Mesendoderm (in vitro differentiated cells): ENCODE measurements around the gene PSG4.
"Not testable (repeated sequence)": the region's sequence is repeated elsewhere in the genome, so short reads cannot be mapped to it uniquely, and the experiment has no call there.

Experiments used
- DNase-seq: peaks from one replicate; pipeline ENCODE4 v3.0.0; 2013
- H2AK5ac ChIP-seq: 2 replicates; pipeline ENCODE4 v1.6.1; 2013; ENCODE audit warnings: low read length, inconsistent platforms
- H2BK120ac ChIP-seq: 2 replicates; pipeline ENCODE4 v1.6.1; 2013; ENCODE audit warnings: low read depth, mild to moderate bottlenecking, low read length, moderate library complexity, mixed read lengths
- H2BK15ac ChIP-seq: replicated peaks from 2 replicates; pipeline ENCODE4 v1.6.1; 2013; ENCODE audit warnings: low read depth, mild to moderate bottlenecking, moderate library complexity
- H2BK5ac ChIP-seq: 2 replicates; pipeline ENCODE4 v1.6.1; 2013; ENCODE audit warnings: low read length, inconsistent platforms
- H3K18ac ChIP-seq: 2 replicates; pipeline ENCODE4 v1.6.1; 2013; ENCODE audit warnings: mild to moderate bottlenecking, low read length, mixed read lengths
- H3K23ac ChIP-seq: one replicate; pipeline ENCODE4 v1.6.1; 2013; ENCODE audit warnings: low read length
- H3K27ac ChIP-seq: 2 replicates; pipeline ENCODE4 v1.5.1; 2013; ENCODE audit warnings: low read depth, mild to moderate bottlenecking, inconsistent platforms, low read length, moderate library complexity
- H3K27me3 ChIP-seq: 2 replicates; pipeline ENCODE4 v1.6.1; 2013; ENCODE audit warnings: low read length, control low read depth, mild to moderate bottlenecking, inconsistent platforms; ENCODE audit not compliant: insufficient read depth, poor library complexity
- H3K36me3 ChIP-seq: 2 replicates; pipeline ENCODE4 v1.6.1; 2013; ENCODE audit warnings: low read length, inconsistent platforms; ENCODE audit not compliant: control insufficient read depth, insufficient read depth
- H3K4ac ChIP-seq: one replicate; pipeline ENCODE4 v1.6.1; 2013; ENCODE audit warnings: low read depth, mild to moderate bottlenecking, low read length, moderate library complexity
- H3K4me1 ChIP-seq: 2 replicates; pipeline ENCODE4 v1.6.1; 2013; ENCODE audit warnings: low read depth, low read length, inconsistent platforms; ENCODE audit not compliant: control insufficient read depth
- H3K4me2 ChIP-seq: 2 replicates; pipeline ENCODE4 v1.6.1; 2013; ENCODE audit warnings: low read length
- H3K4me3 ChIP-seq: 2 replicates; pipeline ENCODE4 v1.5.1; 2013; ENCODE audit warnings: mild to moderate bottlenecking, low read length
- H3K56ac ChIP-seq: one replicate; pipeline ENCODE4 v1.6.1; 2013; ENCODE audit warnings: low read length
- H3K79me1 ChIP-seq: 2 replicates; pipeline ENCODE4 v1.6.1; 2013; ENCODE audit warnings: low read length, inconsistent platforms
- H3K79me2 ChIP-seq: 2 replicates; pipeline ENCODE4 v1.6.1; 2013; ENCODE audit warnings: mild to moderate bottlenecking, low read length; ENCODE audit not compliant: control insufficient read depth, insufficient read depth
- H3K9ac ChIP-seq: 2 replicates; pipeline ENCODE4 v1.6.1; 2013; ENCODE audit warnings: low read length, inconsistent platforms
- H4K5ac ChIP-seq: one replicate; pipeline ENCODE4 v1.6.1; 2013; ENCODE audit warnings: low read length
- H4K8ac ChIP-seq: one replicate; pipeline ENCODE4 v1.6.1; 2013; ENCODE audit warnings: low read depth, mild to moderate bottlenecking, control low read depth, low read length, moderate library complexity
- WGBS: extraction: QIAGEN DNeasy Blood & Tissue Kit; methylation state at CpG from one replicate; pipeline ENCODE4 v1.1.7; 2013; ENCODE audit warnings: low lambda C conversion rate, missing lambda C conversion rate; ENCODE audit not compliant: insufficient coverage; ENCODE audit errors: extremely low coverage; 5-methylcytosine and 5-hydroxymethylcytosine counted together

Gene PSG4

DNA sequence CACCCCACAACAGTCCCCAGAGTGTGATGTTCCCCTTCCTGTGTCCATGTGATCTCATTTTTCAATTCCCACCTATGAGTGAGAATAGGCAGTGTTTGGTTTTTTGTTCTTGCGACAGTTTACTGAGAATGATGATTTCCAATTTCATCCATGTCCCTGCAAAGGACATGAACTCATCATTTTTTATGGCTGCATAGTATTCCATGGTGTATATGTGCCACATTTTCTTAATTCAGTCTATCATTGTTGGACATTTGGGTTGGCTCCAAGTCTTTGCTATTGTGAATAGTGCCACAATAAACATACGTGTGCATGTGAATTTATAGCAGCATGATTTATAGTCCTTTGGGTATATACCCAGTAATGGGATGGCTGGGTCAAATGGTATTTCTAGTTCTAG, 36.8 kb upstream of the PSG4 start:
- not testable (repeated sequence) for H3K4me2 ChIP-seq, H2AK5ac ChIP-seq, H3K36me3 ChIP-seq, H3K79me1 ChIP-seq, H2BK120ac ChIP-seq, H4K8ac ChIP-seq, H3K27me3 ChIP-seq, H3K4me1 ChIP-seq, H3K56ac ChIP-seq, H3K4me3 ChIP-seq, H3K9ac ChIP-seq, H3K18ac ChIP-seq, H3K79me2 ChIP-seq, H2BK15ac ChIP-seq, H3K27ac ChIP-seq, H2BK5ac ChIP-seq, DNase-seq, H4K5ac ChIP-seq, H3K23ac ChIP-seq, H3K4ac ChIP-seq
- no CpG with 5 or more reads among the region's 2 CpGs for WGBS

DNA sequence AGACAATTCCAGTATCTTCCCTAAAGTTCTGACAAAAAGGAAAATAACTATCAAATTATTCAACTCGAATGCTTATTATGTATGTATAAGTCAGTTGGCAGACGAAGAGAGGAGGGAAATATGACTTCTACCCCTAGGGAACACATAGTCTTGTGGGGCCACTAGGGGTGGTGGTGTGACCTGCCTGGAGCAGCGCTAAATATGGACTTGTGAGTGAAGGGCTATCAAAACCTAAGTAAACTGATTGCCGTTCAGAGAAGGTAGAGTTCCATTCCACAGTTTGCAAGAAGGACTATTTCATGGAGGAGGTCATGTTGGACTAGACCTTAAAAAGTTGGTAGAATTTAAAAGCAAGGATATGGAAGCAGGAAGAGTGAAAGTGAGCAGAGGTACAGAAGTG, 32.8 kb upstream of the PSG4 start:
- H3K23ac ChIP-seq, H3K9ac ChIP-seq, H3K18ac ChIP-seq, H3K4me2 ChIP-seq, H2BK15ac ChIP-seq, H3K36me3 ChIP-seq, H3K79me1 ChIP-seq, H3K79me2 ChIP-seq, DNase-seq, H3K27me3 ChIP-seq, H3K4me1 ChIP-seq, H3K56ac ChIP-seq, H2AK5ac ChIP-seq, H3K27ac ChIP-seq, H4K8ac ChIP-seq, H3K4ac ChIP-seq, H4K5ac ChIP-seq, H3K4me3 ChIP-seq, H2BK120ac ChIP-seq, H2BK5ac ChIP-seq: not testable (repeated sequence)
- no CpG with 5 or more reads among the region's 4 CpGs for WGBS

DNA sequence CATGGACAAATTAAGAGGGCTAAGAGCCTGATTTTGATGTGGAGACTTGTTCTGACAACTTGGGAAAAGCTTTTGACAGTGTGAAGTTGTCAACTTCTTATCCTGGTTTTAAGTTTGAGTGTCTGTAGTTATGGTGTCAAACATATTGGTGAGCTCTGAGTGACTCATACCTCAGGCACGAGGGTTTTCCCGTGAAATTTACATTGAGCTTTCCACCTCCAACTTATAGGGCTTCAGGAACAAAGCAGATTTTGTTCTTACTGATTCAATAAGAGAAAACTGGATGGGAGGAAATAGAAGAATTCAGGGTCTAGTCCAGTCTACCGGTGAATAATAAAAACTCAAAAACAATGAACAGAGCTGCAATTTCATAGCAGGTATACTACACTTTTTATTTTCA, 30.2 kb upstream of the PSG4 start:
- DNase-seq, H4K8ac ChIP-seq, H3K27ac ChIP-seq, H3K27me3 ChIP-seq, H3K4ac ChIP-seq, H2AK5ac ChIP-seq, H3K56ac ChIP-seq, H2BK5ac ChIP-seq, H3K79me2 ChIP-seq, H3K4me1 ChIP-seq, H4K5ac ChIP-seq, H3K79me1 ChIP-seq, H2BK15ac ChIP-seq, H3K4me2 ChIP-seq, H2BK120ac ChIP-seq, H3K9ac ChIP-seq, H3K4me3 ChIP-seq, H3K23ac ChIP-seq, H3K18ac ChIP-seq, H3K36me3 ChIP-seq: not testable (repeated sequence)
- no CpG with 5 or more reads among the region's 3 CpGs for WGBS

DNA sequence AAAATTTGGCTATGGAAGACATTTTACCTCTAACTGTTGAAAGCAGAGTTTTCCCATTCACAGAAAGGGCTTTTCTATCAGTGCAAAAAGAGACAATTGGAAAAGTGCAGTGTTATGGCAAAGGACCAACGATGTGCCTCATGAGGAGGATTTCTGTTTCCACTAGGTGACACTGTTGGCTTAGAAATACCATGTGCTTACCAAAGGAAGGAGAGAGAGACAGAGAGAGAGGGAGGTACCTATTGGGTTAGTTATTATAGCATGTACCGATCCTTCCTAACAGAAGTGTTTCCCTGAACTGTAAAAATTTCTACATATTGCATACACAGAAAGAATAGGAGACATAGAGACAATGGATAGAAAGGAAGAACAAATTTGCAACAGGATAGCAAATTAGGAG, 23.9 kb upstream of the PSG4 start:
- Histone ChIP-seq H3K27me3 (no peaks in the 10 kb centered on the region), H2BK15ac (no peak overlapping the region), H3K27ac (no peak overlapping the region), H2BK5ac (no peak overlapping the region), H3K56ac (no peak overlapping the region), H3K23ac (no peak overlapping the region), H2AK5ac (no peak overlapping the region), H3K4me1 (no peaks in the 10 kb centered on the region), H2BK120ac (no peak overlapping the region), H3K9ac (no peak overlapping the region), H4K5ac (no peak overlapping the region), H3K4me2 (no peak overlapping the region), H3K4me3 (no peak overlapping the region), H3K18ac (no peak overlapping the region), H3K4ac (no peak overlapping the region), H3K79me2 (no peaks in the 10 kb centered on the region), H3K36me3 (no peaks in the 10 kb centered on the region), H3K79me1 (no peaks in the 10 kb centered on the region), H4K8ac (no peak overlapping the region)
- no CpG with 5 or more reads among the region's 2 CpGs for WGBS
- peak; percentile 14 for DNase-seq

DNA sequence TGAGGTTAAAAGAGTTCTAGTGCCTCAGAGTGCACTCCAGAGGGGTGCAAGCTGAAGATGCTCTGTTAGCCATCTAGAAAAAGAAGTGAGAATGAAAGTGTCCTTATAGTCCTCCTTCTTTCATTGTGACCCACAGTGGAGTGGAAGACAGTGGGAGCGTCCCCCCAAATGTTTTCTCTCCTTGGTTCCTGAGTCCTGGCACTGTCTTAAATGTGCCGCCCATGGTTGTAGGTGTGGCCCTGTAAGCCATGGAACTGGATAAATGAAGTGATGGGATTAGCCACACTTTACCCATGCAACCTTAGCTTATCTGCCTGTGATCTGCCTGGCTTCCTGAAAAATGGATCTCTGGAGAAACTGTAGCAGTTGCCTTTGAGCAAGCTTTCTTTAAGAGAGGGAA, 23.3 kb upstream of the PSG4 start:
- not testable (repeated sequence) for H4K5ac ChIP-seq, H3K23ac ChIP-seq, H2BK120ac ChIP-seq, H3K27ac ChIP-seq, H3K56ac ChIP-seq, H3K9ac ChIP-seq, H3K4ac ChIP-seq, H2BK15ac ChIP-seq, H4K8ac ChIP-seq, H3K18ac ChIP-seq, H3K4me3 ChIP-seq, H3K4me2 ChIP-seq, H3K27me3 ChIP-seq, H2BK5ac ChIP-seq, H3K36me3 ChIP-seq, H3K79me1 ChIP-seq, H3K79me2 ChIP-seq, H3K4me1 ChIP-seq, H2AK5ac ChIP-seq
- peak; percentile 19 for DNase-seq
- WGBS = no CpG with 5 or more reads among the region's 2 CpGs

DNA sequence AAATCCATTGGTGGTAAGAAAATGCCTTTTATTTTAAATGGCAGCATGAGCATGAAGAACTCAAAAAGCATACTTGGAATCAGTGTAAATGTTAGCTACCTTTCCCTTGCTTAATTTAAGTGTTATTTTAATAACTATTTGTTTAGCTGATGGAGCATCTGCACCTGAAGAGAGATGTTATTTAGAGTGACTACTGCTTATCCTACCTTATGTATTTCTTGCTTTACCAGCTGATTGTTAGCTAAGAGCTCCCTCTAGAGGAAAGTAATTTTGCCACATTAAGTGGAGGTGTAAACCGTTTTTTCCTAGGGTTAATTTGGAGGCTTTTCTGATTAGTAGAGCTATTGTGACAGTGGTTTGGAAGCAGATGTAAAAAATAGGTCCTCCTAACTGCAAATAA, 21.5 kb upstream of the PSG4 start:
- H4K8ac ChIP-seq, H3K4me3 ChIP-seq, DNase-seq, H2BK15ac ChIP-seq, H3K27ac ChIP-seq, H2AK5ac ChIP-seq, H2BK120ac ChIP-seq, H3K18ac ChIP-seq, H3K23ac ChIP-seq, H3K56ac ChIP-seq, H3K79me2 ChIP-seq, H3K36me3 ChIP-seq, H2BK5ac ChIP-seq, H3K4ac ChIP-seq, H3K27me3 ChIP-seq, H4K5ac ChIP-seq, H3K79me1 ChIP-seq, H3K4me1 ChIP-seq, H3K4me2 ChIP-seq, H3K9ac ChIP-seq: not testable (repeated sequence)
- no CpG with 5 or more reads among the region's 1 CpG for WGBS
